Stimulated activated CD8-positive, alpha-beta memory T cell treated with anti-CD3 and anti-CD28 coated beads, Interleukin-7, amount 100 ng/mL, for 24 hours (primary cell): ENCODE data around the gene POLR3K.
"Not testable (repeated sequence)": the region's sequence is repeated elsewhere in the genome, so short reads cannot be mapped to it uniquely, and the experiment has no call there.

ENCODE experiments used
- DNase-seq: peaks from one replicate; pipeline ENCODE4 v3.0.0-alpha.2; 2020; ENCODE audit warnings: low read depth

Gene POLR3K

GRCh38 chr16:63998-64913 is 10.8 kb upstream of the POLR3K start:
- DNase-seq: no peak

DNA sequence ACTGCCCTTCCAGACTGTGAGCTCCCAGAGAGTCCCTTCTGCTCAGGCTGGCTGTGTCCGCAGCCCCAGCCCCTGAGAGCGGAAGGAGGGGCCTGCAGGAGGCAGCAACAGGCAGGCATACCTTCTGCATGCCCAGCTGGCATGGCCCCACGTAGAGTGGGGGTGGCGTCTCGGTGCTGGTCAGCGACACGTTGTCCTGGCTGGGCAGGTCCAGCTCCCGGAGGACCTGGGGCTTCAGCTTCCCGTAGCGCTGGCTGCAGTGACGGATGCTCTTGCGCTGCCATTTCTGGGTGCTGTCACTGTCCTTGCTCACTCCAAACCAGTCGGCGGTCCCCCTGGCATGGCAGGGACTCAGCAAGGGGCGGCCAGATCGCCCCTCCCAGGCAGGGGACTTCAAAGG is 10.1 kb upstream of the POLR3K start:
- no peak for DNase-seq

DNA sequence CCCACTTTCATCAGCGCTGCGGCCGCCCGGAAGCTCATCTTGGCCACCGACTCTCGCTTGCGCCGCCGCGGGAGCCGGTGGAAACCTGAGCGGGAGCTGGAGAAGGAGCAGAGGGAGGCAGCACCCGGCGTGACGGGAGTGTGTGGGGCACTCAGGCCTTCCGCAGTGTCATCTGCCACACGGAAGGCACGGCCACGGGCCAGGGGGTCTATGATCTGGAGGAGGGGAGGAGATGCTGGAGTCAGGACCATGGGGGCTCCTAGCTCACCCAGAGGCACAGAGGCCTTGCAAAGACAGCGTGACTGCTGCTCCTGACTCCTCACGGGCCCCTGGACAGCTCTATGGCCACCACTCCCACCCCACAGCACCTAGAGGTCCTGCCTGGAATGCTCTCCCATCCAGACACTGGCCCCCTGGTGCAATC is 9.6 kb upstream of the POLR3K start:
- no peak for DNase-seq

- no peak for DNase-seq
Observed at GRCh38 chr16:62283-62967, 9.0 kb upstream of the POLR3K start.

DNA sequence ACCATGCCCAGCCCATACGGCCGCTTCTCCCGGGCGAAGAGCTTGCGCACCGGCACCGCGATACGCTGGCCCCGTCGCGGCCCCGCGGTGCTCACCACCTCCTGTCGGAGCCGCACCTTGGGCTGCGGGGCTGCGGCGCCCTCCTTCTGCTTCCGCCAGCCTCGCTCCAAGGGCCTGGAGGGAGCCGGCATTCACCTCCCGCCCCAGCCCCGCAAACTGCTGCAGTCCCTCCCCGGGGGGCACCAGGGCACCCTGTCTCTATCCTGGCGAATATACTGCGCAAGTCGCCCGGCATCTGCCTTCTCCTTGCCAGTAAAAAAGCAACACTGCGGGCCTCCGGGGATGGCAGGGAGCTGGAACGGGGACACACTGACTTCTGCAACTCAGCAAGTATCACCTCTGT is 8.5 kb upstream of the POLR3K start:
- DNase-seq: no peak

DNA sequence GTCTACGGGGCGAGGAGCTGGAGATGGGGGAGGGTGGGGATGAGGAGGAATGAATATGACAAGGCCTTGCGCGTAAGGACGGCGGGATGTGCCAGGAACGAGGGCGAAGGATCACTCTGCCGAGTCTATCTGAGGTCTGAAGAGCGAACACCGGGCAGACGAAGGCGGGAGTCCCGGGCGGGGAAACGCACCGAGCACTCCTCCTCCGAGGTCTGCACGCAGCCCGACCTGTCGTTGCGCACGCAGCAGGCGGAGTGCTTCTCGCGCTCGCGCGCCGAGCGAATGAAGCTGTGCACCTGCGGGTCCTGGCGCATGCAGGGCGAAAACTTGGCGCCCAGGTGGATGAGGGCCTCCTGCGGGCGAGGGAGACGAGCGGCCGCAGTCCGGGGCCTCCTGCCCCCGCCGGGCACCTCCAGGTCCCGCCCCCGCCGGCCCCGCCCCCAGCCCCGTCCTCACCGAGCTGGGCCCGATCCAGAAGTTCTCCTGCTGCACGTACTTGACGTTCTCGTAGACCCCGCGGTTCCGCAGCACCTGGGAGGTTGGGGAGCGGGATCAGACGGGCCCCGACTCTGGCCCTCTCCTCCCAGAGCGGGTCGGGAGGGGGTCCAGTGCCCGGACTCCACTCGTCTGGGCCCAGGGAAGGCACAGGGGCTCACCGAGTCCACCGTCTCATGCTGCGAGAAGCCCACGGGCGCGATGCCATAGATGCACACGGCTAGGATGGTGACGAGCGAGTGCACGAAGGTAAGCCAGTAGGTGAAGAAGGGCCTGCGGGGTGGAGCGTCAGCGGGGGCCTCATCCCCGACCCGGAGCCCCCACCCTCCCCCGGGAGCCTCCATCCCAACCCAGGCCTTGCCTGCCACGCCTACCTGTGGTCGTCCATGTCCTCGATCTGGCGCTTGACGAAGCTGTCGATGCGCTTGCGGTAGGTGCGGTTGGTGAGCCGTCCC is 7.8 kb upstream of the POLR3K start:
- DNase-seq: no peak

DNA sequence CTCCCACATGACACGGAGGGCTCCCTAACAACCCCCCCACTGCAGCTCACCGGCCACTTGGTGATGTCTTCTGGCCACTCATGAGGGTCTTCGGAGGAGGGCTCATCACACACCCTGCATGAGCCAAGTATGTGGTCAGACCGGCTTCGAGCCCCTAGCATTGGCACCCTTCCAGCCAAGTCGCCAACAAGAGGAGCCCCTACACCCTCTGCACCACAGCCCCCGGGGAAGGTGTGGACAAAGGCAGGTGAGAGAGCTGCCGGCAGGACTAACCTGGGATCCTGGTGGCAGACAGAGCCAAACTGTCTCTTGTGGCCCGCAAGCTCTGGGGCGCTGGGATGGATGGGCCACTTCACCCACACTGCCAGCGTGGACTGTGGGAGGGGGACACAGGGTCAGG is 6.8 kb upstream of the POLR3K start:
- no peak for DNase-seq

- no peak for DNase-seq
Observed at GRCh38 chr16:59440-60059, 6.1 kb upstream of the POLR3K start.

DNA sequence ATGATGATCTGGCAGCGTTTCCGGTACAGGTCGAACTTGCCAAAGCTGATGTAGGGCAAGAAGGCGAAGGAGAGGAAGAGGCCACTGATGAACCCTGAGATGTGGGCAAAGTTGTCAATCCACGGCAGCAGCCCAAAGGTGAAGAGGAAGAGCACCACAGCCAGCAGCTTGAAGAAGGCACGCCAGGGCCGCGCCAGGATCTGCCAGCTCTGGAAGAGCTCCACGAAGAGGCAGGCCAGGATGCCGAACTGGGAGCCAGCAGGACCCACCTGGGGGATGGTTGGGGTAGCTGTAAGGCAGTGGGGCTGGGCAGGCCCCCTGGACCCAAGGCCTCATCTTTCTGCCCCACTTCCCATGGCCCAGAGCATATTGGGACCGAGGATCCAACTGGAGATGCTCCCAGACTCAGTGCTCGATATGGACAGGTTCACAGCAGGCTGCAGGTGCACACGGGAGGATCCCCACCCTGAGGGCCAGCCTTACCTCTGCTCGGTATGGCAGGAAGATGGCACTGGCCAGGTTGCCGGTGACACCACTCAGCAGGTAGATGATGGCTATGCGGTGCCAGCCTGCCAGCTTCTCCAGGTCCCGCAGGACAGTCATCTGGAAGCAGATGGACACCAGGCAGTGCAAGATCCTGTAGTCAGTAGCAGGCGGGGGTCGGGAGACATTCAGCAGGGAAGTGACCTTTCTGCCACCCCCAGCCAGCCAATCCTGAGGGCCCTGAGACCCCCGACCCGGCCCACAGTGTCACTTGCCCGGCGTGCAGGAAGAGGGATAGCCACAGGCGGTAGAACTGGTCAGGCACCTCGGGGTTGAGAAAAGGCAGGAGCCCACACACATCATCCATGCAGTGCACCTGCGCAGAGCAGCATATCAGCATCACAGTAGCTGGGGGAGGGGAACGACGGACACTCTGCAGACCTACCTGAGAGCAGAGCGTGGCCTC is 5.4 kb upstream of the POLR3K start:
- DNase-seq: no peak

DNA sequence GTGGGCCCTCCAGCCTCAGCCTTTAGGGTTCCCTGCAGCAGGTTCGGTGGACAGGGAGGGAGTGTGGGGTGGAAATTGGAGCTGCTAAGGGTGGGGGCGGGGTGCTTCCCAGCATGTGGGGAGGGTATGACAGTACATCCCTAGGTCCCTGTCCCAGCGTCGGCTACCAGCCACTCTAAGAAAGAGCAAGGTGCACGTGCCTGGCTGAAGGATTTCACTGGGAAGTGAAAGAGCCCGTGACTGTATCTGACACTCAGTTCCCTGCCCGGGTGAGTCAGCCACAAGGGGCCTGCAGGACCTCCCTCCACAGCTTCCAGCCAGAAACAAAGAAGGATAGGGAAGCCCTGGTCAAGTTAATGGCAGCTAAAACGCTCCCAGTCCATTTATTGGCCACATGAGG is 4.3 kb upstream of the POLR3K start:
- no peak for DNase-seq

GRCh38 chr16:56231-56927 is 3.0 kb upstream of the POLR3K start:
- no peak for DNase-seq

DNA sequence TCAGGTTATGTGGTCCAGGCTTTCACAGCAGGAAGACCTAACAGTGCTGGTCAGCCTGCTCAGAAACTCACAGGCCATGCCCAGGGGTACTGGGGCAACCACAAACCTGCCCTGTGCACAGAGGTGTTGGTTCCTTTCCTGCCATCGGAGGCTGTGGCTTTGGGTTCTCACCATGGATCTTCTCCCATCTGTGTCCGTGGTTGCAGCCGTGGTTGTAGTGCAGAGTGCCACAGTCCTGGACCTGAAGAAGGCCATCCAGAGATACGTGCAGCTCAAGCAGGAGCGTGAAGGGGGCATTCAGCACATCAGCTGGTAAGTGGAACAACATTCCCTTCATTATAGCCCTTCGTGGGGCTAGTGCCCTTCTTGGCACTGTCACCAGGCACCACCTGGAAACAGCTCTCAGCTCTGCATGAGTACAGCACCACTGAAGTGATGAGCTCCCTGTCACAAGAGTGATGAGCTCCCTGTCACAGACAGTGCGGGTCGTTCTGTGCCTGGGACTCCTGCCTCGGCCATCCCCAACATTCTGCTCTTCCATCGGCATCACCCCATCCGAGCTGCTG is 2.2 kb upstream of the POLR3K start:
- no peak for DNase-seq

DNA sequence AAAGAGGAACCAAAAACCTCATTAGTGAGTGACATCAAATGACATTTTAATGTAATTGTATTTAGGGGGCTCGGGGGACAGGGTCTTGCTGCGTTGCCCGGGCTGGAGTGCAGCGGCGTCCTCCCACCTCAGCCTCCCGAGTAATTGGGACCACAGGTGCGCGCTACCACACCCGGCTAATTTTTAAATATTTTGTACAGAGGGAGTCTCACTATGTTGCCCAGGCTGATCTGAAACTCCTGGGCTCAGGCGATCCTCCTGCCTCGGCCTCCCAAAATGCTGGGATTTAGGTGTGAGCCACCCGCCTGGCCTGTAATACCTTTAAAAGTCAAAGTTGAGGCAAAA is 801 bp upstream of the POLR3K start:
- DNase-seq: no peak

- DNase-seq: no peak
Observed at GRCh38 chr16:50769-51591, 2.4 kb downstream of the POLR3K start.

DNA sequence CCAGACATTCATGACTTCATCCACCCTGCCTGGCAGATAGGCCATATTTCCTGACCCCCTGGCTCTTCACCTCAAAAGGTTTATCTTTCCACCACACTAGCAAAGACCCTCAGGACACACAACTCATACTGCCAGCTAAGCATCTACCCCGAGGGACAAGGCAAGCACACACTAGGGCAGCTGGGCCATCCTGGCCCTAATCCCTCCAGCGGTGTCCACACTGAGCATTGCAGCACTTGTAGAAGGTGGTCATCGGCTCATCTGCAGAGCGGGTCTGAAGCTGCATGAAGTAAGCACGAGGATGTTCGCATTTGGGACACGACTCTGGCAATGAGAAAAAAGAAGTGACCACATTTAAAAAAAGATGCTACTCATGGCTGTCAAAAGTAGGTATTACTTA is 6.2 kb downstream of the POLR3K start:
- DNase-seq: no peak

DNA sequence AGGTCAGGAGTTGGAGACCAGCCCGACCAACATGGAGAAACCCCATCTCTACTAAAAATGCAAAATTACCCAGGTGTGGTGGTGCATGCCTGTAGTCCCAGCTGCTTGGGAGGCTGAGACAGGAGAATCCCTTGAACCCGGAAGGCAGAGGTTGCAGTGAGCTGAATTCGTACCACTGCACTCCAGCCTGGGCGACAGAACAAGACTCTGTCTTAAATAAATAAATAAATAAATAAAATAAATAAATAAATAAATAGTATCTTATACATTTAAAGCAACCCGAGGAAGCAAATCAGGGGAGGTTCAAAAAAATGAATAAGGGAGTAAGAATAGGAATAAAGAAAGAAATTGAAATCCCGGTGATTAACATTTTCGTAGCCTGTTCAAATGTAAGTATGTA is 6.9 kb downstream of the POLR3K start:
- not testable (repeated sequence) for DNase-seq

DNA sequence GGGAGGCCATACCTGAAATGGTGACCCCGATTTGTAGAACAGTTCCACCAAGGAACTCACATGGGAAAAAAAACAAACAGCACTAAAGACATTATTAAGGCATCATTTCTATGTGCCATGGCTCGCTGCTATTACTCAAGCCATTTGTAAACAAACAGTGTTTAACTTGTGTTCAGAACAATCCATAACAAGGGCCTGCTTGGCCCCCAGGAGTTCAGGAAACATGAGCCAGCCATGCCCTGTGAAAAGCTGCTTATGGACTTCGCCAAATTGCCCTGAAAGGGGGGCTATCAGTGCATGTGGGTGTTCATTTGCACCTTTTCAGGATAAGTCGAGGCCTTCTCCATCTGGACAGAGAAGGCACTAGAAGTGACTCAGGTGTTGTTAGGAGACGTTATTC is 8.0 kb downstream of the POLR3K start:
- DNase-seq: no peak

DNA sequence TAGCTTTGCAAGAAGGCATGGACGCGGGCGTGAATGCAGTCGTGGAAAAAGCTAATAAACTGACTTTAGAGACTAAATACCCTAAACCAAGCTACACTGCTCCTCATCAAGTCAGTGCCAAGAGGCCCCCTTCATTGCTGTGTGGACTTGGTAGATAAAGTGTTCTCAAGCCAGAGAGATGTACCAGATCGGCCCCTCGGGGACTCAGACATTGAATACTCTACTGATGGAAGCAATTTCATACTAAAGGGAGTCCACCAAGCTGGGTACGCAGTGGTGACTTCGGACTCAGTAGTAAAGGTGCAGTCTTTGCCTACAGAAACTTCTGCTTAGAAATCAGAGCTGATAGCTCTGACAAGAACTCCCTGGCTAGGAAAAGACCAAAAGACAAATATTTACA is 8.8 kb downstream of the POLR3K start:
- no peak for DNase-seq

GRCh38 chr16:43294-43693 is 10.1 kb downstream of the POLR3K start:
- DNase-seq: no peak
